PC-9 (cell line): Measurements from ENCODE around the gene SOAT2.

ENCODE experiments used
- CTCF ChIP-seq: fragments of 200-600 bp; sonication (generic); conservative IDR thresholded peaks from 2 replicates; pipeline ENCODE4 v1.6.1; 2017; ENCODE audit warnings: mixed run types, antibody characterized with exemption, mild to moderate bottlenecking, moderate library complexity
- EZH2 ChIP-seq: fragments of 200-600 bp; sonication (generic); IDR thresholded peaks from 2 replicates; pipeline ENCODE4 v1.8.0; 2017; ENCODE audit warnings: antibody characterized with exemption, low read depth

DNA sequence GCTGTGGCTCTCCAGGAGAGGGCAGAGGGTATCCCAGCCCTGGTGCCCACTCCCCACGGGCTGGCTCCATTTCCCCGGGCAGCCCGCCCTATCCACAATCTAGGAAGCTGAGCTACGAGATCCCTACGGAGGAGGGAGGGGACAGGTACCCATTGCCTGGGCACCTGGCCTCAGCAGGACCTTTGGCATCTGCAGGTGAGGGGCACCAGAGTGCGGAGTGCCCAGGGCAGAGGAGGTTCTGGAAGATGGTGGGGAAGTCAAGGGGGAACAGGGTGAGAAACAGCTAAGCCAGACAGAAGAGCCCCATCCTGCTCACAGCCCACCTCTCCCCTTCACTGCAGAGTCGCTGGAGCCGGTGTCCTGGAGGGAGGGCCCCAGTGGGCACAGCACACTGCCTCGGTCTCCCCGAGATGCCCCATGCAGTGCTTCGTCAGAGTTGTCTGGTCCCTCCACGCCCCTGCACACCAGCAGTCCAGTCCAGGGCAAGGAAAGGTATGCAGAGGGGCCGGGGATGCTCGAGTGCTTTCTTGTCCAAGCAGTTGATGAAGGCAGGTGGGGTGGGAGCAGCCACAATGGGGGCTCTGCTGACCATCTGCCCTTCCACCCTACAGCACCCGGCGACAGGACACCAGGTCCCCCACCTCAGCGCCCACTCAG, 43.1 kb upstream of the SOAT2 start:
- TF ChIP-seq CTCF (no peak), EZH2 (no peak)
